ENCODE data around the gene SPECC1. TPM values are rescaled to one million over a fixed set of nuclear protein-coding genes. Genes with fewer than 3 reads are reported as not detected.

Gene SPECC1
- polyA plus RNA-seq, 3 donors: 36.0 to 58.4 (median 50.5) TPM

GRCh38 chr17:20279631-20280030, 270.5 kb downstream of the SPECC1 start:
- peaks cover 22% of the 10 kb centered on the region for H3K79me2 ChIP-seq (ENCODE audit: insufficient read depth, low read length)
- peak overlapping the region; percentile 22 to 90 for H3K27ac ChIP-seq (ENCODE audit: low read depth in 1 of 2, low read length in 2 of 2)
- peaks cover 0 to 3% (median 0%) of the 10 kb centered on the region in 7 donors for H3K9me3 Mint-ChIP-seq
- H3K4me3 Mint-ChIP-seq: no peak overlapping the region
- no peaks in the 10 kb centered on the region for H3K27me3 ChIP-seq (ENCODE audit: control insufficient read depth in 2 of 2, insufficient read depth in 2 of 2, low read length in 2 of 2)
- H3K27me3 Mint-ChIP-seq (ENCODE audit: low read depth in 3 of 3): peaks cover 0 to 3% (median 0%) of the 10 kb centered on the region in 3 donors
- 94% methylated on average over 2 of the region's 3 CpGs for whole genome bisulfite sequencing (ENCODE audit: insufficient coverage)
- no peak for TF ChIP-seq CTCF (IDR thresholded peaks at IDR 0.05)
- H3K9ac ChIP-seq (ENCODE audit: insufficient read depth, low read length, poor library complexity, severe bottlenecking): no peak overlapping the region
- H3K4me3 ChIP-seq (replicated peaks in 1 of 3; ENCODE audit: low read depth in 2 of 3, low read length in 3 of 3): no peak overlapping the region
- DNase-seq: no peak
- H3K27ac Mint-ChIP-seq: peak overlapping the region; percentile 90 to 98 (median 97)
- H2AFZ ChIP-seq (ENCODE audit: insufficient read depth, low read depth, low read length, poor library complexity, severe bottlenecking): no peak overlapping the region
- H3K4me2 ChIP-seq (replicated peaks; ENCODE audit: extremely low read depth, low read length, poor library complexity, severe bottlenecking): no peak overlapping the region
- H3K36me3 ChIP-seq (replicated peaks in 1 of 2; ENCODE audit: control insufficient read depth in 1 of 2, insufficient read depth in 2 of 2, low read length in 2 of 2): peaks cover under 1 to 14% of the 10 kb centered on the region in 2 donors
- H3K4me1 Mint-ChIP-seq: peaks cover 68% of the 10 kb centered on the region
- no peaks in the 10 kb centered on the region for H3K9me3 ChIP-seq (replicated peaks in 1 of 2; ENCODE audit: control insufficient read depth in 1 of 2, insufficient read depth in 1 of 2, low read length in 2 of 2)
- H4K20me1 ChIP-seq (ENCODE audit: insufficient read depth, low read length): no peaks in the 10 kb centered on the region
- H3K36me3 Mint-ChIP-seq: peaks cover 24 to 51% of the 10 kb centered on the region in 2 donors
- intact Hi-C loops (cut with micrococcal nuclease): no loop called here
- H3K4me1 ChIP-seq (ENCODE audit: control insufficient read depth in 1 of 2, insufficient read depth in 2 of 2, low read length in 2 of 2): peaks cover 65 to 69% of the 10 kb centered on the region in 2 donors

GRCh38 chr17:20280051-20280450, 270.9 kb downstream of the SPECC1 start:
- peak overlapping the region; percentile 90 to 98 (median 97) for H3K27ac Mint-ChIP-seq
- peaks cover 68% of the 10 kb centered on the region for H3K4me1 Mint-ChIP-seq
- no peaks in the 10 kb centered on the region for H3K27me3 ChIP-seq (ENCODE audit: control insufficient read depth in 2 of 2, insufficient read depth in 2 of 2, low read length in 2 of 2)
- no peak for TF ChIP-seq CTCF (IDR thresholded peaks at IDR 0.05)
- H3K36me3 ChIP-seq (replicated peaks in 1 of 2; ENCODE audit: control insufficient read depth in 1 of 2, insufficient read depth in 2 of 2, low read length in 2 of 2): peaks cover 5 to 19% of the 10 kb centered on the region in 2 donors
- H3K36me3 Mint-ChIP-seq: peaks cover 28 to 52% of the 10 kb centered on the region in 2 donors
- peaks cover 0 to 3% (median 0%) of the 10 kb centered on the region in 7 donors for H3K9me3 Mint-ChIP-seq
- H3K4me3 ChIP-seq (replicated peaks in 1 of 3; ENCODE audit: low read depth in 2 of 3, low read length in 3 of 3): peak overlapping the region in 1 of 3 experiments; percentile 19
- peak overlapping the region; percentile 56 for H3K4me2 ChIP-seq (replicated peaks; ENCODE audit: extremely low read depth, low read length, poor library complexity, severe bottlenecking)
- H3K27ac ChIP-seq (ENCODE audit: low read depth in 1 of 2, low read length in 2 of 2): peak overlapping the region; percentile 23 to 90
- DNase-seq: no peak
- H3K9ac ChIP-seq (ENCODE audit: insufficient read depth, low read length, poor library complexity, severe bottlenecking): no peak overlapping the region
- peaks cover 0 to 3% (median 0%) of the 10 kb centered on the region in 3 donors for H3K27me3 Mint-ChIP-seq (ENCODE audit: low read depth in 3 of 3)
- H4K20me1 ChIP-seq (ENCODE audit: insufficient read depth, low read length): no peaks in the 10 kb centered on the region
- no peak overlapping the region for H2AFZ ChIP-seq (ENCODE audit: insufficient read depth, low read depth, low read length, poor library complexity, severe bottlenecking)
- peaks cover 65 to 69% of the 10 kb centered on the region in 2 donors for H3K4me1 ChIP-seq (ENCODE audit: control insufficient read depth in 1 of 2, insufficient read depth in 2 of 2, low read length in 2 of 2)
- intact Hi-C loops (cut with micrococcal nuclease): no loop called here
- no peaks in the 10 kb centered on the region for H3K9me3 ChIP-seq (replicated peaks in 1 of 2; ENCODE audit: control insufficient read depth in 1 of 2, insufficient read depth in 1 of 2, low read length in 2 of 2)
- 88% methylated on average over 6 of the region's 6 CpGs for WGBS (ENCODE audit: insufficient coverage)
- peaks cover 22% of the 10 kb centered on the region for H3K79me2 ChIP-seq (ENCODE audit: insufficient read depth, low read length)
- no peak overlapping the region for H3K4me3 Mint-ChIP-seq
